ENCODE measurements around the gene SLC35E4.
"Not testable (repeated sequence)": the region's sequence is repeated elsewhere in the genome, so short reads cannot be mapped to it uniquely, and the experiment has no call there.

SLC35E4 gene, protein sequence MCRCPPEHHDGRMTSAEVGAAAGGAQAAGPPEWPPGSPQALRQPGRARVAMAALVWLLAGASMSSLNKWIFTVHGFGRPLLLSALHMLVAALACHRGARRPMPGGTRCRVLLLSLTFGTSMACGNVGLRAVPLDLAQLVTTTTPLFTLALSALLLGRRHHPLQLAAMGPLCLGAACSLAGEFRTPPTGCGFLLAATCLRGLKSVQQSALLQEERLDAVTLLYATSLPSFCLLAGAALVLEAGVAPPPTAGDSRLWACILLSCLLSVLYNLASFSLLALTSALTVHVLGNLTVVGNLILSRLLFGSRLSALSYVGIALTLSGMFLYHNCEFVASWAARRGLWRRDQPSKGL

DNA sequence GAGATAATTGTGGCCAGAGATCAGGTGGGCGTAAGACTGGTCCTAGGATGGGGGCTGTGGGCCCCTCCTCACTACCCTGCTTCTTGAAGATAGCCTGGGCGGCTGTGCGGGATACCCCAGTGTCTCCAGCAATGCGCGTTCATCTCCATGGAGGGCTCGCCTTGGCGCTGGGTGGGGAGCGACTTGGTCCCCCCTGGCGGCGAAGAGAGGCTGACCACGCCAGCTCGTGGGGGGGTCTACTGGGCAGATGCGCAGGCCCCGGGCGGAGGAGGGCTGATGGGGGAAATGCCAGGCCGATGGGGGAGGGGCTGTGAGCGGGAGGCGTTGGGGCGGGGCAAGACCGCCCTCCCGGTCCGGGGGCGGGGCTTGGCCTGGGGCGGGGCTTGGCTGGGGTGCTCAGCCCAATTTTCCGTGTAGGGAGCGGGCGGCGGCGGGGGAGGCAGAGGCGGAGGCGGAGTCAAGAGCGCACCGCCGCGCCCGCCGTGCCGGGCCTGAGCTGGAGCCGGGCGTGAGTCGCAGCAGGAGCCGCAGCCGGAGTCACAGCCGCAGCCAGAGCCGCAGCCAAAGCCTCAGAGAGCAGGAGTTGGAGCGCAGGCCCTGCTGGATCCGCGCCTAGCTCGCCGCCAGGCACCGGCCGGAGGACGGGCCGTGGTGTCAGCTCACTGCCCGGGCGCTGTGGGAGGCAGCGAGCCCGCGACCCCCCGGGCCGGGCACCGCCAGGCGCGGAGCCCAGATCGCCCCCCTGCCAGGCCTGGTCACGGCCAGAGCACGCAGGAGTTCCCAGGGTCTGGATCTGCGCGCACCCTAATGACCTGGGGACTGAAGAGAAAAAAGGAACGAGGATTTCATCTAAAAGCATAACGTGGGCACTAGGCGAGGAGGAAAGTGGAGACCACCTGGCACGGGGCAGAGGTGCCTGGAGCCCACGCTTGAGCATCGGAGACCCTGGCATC, at the start of gene SLC35E4:
SLC35E4 (plus strand) TSS at position 509 of the 953 bp plus-strand sequence. CDS start 670 bp downstream, outside the sequence.
- peak; percentile 86 for DNase-seq (ENCODE audit: low spot score)

DNA sequence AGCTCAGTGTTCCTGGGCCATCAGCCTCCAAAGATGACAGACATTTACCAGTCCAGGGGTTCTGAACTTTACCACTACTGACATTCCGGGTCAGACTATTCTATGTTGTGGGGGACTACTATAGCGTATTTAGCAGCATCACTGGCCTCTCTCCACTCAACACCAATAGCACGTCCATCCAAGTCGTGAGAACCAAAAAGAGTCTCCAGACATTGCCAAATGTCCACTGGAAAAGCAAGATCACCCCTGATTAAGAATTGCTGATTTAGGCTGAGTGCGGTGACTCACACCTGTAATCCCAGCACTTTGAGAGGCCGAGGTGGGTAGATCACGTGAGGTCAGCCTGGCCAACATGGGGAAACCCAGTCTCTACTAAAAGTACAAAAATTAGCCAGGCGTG, 49.2 kb upstream of the SLC35E4 start:
- DNase-seq (ENCODE audit: low spot score), result no peak

DNA sequence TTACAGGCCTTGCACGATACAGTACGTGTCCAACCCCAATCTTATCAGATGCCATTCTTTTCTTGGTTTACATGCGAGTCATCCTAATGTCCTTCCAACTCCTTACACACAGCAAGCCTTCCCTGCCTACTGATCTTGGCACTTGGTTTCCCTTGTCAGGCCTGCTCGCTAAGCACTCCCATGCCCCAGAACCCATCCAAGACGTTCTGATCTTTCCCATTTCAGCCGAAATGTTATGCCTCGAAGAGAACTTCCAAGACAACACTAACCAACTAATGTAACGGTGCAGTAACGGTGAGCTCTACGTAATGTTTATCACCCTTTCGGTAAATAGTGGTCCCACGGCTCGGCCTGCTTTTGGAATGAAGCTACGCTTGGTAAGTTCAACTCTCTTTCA, 44.4 kb upstream of the SLC35E4 start:
- no peak for DNase-seq (ENCODE audit: low spot score)

DNA sequence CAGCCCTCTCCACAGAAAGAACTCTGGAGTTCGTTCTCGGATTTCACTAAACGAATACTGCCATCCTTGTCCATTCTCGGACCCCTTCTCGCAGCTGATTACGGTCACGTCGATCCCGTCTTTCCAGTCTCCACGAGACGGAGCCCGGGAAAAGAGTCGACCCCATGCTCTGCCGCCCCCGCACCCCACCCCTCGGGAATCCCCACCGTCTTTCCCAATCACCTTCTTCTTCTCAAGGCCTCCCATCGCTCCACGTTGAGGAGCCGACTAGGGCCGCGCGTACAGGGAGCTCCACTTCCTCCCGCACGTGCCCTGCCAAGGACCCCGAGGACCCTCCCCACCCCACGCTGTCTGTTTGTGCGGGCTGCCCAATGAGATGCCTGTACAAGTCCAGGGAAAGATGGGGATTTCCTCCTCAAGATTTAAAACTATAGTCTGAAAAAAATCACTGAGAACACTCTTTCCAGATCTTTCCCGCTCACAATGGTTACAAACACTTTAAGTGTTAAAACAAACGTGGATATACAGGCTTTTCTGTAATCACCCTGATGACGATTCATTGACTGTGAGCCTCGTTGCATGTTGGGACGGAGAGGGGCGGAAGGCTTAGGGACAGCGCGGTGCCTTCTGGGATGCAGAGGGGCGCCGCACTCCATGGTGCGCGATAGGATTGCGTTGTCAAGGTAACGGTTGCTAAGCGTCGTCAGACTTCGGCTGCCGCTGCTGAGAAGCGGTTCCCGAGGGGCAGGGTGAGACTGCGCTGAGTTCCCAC, 43.8 kb upstream of the SLC35E4 start, which contains the start of gene PES1:
PES1 (minus strand) TSS at position 323 of the 772 bp plus-strand sequence; CDS start at position 246, 77 bp downstream.
- peak; percentile 97 for DNase-seq (ENCODE audit: low spot score)

DNA sequence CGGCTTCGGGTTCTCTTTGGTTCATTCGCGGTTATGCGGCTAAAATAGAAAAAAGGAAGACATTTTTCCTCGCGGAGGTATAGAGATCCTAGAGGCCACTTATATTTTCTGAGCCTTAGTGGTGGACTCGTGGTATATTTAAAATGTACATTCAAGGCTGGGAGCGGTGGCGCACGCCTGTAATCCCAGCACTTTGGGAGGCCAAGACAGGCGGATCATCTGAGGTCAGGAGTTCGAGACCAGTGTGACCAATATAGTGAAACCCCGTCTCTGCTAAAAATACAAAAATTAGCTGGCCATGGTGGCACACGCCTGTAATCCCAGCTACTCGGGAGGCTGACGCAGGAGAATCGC, 43.2 kb upstream of the SLC35E4 start:
- DNase-seq (ENCODE audit: low spot score), result not testable (repeated sequence)

DNA sequence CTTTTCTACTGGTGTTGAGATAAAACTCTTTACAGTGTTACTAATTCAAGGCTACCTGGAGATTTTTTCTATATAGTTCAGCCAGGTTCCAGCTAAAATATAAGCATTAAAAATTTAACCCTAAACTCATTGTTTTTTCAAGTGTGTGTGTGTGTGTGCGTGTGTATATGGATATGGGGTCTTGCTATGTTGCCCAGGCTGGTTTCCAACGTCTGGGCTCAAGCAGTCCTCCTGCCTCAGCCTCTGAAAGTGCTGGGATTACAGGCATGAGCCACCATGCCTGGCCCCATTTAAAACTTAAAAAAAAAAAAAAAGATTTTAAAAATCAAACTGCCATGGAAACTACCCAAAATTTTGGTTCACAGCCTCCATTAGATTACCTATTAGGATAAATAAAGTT, 39.4 kb upstream of the SLC35E4 start:
- DNase-seq (ENCODE audit: low spot score), result no peak

DNA sequence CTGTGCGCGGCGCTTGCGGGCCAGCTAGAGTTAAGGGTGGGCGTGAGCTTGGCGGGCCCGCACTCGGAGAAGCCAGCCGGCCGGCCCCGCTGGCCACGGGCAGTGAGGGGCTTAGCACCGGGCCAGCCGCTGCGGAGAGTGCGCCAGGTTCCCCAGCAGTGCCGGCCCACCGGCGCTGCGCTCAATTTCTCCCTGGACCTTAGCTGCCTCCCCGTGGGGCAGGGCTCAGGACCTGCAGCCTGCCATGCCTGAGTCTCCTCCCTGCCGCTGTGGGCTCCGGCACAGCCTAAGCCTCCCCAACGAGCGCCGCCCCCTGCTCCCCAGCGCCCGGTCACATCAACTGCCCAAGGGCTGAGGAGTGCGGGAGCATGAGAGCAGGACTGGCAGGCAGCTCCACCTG, 38.7 kb upstream of the SLC35E4 start:
- DNase-seq (ENCODE audit: low spot score), result no peak

DNA sequence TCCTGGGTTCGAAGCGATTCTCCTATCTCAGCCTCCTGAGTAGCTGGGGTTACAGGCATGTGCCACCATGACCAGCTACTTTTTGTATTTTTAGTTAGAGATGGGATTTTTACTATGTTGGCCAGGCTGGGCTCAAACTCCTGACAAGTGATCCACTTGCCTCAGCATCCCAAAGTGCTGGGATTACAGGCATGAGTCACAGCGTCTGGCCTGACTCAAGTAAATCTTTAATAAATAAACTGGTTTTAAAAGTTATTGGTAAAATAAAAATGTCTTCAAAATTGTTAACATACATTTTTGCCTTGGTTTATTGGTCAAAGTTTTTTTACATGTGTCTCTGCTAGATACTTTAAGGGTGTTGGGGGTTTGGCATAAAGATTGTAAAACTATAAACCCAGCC, 36.6 kb upstream of the SLC35E4 start:
- no peak for DNase-seq (ENCODE audit: low spot score)

DNA sequence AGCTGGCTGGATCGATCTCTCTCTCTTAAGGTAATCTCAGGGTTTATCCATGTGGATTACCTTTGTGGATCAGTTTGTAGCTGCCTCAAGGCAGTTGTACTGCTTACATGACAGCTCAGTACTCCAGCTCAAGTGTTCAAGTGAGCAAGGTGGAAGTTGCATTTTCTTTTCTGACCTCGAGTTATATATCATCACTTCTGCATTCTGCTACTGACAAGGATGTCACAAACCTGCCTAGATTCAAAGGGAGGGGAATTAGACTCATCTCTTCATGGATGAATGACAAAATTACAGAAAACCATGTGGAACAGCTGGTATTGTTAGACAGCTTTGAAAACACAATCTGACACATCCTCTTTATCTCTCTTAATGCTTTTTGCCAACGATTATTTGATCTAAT, 34.7 kb upstream of the SLC35E4 start:
- DNase-seq (ENCODE audit: low spot score), result no peak

DNA sequence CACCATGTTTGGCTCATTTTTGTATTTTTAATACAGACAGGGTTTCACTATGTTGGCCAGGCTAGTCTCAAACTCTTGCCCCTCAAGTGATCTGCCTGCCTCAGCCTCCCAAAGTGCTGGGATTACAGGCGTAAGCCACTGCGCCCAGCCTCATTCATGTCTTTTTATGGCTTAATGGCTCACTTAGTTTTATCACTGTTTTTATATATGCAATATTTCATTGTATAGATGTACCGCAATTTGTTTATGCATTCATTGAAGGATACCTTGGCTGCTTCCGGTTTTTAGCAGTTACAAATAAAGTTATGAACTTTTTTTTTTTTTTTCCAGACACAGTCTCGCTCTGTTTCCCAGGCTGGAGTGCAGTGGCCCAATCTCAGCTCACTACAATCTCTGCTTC, 34.1 kb upstream of the SLC35E4 start:
- no peak for DNase-seq (ENCODE audit: low spot score)

DNA sequence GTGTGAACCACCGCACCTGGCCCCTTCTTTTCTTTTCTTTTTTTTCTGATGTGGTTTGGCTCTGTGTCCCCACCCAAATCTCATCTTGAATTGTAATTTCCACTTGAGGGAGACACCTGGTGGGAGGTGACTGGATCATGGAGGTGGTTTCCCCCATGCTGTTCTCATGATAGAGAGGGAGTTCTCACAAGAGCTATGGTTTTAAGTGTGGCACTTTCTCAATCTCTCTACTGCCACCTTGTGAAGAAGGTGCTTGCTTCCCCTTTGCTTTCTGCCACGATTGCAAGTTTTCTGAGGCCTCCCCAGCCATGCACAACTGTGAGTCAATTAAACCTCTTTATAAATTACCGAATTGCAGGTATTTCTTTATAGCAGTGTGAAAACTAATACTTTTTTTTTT, 33.5 kb upstream of the SLC35E4 start:
- DNase-seq (ENCODE audit: low spot score), result no peak

DNA sequence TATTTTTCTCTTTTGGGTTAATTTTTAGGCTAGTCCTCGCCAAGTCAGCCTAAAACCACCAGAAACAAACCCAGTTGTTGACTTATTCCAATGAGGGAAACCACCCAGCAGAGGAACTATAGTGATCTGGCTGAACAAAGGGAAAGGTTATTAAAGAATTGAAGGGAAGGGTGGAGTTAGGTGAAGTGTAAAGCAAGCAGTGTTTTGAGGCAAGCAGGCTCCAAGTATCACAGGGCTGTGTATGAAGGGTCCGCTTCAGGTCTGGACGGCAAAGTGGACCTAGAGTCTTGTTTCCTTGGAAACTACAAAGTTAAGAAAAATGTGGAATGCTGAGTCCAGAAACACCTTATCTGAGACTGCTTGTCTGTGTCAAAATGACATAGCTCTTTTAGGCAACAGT, 31.8 kb upstream of the SLC35E4 start:
- DNase-seq (ENCODE audit: low spot score), result no peak

DNA sequence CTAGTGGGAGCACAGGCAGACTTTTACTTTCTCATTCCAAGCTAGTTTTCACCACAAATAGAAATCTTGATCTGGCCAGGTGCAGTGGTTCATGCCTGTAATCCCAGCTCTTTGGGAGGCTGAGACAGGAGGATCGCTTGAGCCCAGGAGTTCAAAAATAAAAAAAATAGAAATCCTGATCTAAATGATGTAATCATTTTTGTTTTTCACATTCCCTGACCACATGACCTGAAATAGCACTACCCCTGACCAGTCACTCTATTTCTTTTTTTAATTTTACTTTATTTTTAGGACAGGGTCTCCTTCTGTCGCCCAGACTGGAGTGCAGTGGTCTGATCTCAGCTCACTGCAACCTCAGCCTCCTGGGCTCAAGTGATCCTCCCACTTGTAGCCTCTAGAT, 30.9 kb upstream of the SLC35E4 start:
- no peak for DNase-seq (ENCODE audit: low spot score)

DNA sequence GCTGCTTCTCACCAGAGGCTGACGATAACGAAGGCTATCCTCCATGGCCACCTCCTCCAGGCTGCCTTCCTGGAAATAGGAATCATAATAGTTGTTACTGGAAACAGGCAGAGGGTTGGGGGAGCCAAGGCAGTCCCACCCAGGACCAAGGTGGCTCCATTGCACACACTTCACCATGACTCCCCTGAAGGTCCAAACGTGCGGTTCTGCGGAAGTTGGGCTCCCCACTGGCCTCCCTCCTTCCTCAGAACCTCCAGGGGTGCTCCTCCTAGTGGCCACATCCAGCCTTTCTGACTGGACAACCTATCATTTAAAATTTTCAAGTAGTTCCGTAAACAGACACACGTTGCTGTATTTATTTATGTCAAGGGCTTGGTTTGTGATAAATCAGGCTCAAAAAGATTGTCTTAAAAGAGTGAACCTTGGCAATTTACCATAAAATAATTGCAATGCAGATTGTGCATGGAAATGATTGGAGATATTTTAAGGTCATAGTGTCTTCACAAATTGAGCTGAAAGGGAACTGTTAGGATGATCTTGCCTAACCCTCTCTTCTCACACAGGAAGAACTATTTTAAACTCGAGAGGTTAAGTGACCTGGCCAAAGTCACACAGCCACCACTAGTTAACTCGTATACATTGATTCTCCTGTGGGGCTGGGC, 30.0 kb upstream of the SLC35E4 start:
- DNase-seq (ENCODE audit: low spot score), result peak; percentile 59

DNA sequence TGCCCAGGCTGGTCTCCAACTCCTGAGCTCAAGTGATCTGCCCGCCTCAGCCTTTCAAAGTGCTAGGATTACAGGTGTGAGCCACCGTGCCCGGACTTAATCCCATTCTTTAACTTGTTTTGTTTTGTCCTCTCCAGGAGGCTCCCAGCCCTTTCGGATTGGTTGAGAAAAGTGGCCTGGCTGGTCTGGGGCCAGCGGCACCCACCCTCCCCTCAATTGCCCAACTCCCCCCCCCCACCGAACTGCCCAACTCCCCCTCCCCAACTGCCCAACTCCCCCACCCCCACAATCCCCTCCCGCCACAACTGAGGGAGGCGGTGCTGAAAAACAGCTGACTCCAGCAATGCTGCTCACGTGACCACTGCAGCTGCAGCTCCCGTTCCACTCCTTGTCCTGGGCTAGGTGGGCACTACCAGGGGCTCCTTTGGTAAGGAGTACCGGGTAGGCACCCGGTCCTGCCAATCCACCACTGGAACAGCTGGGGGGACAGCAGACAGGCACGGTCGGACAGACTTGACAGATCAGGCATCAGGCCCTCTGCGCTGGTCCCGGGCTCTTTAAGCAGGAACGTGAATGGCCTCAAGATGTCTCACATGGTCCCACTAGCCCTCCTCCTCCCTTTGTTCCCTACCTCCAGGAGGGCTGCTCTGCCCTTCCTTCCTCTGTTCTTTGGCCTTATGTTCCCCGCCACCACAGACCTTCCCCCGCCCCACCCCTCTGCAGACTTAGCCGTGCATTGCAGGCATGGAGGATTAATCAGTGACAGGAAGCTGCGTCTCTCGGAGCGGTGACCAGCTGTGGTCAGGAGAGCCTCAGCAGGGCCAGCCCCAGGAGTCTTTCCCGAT, 28.9 kb upstream of the SLC35E4 start, which contains the start of gene TCN2:
TCN2 (plus strand) TSS at position 720 of the 845 bp plus-strand sequence. CDS start 158 bp downstream, outside the sequence.
- peak; percentile 76 for DNase-seq (ENCODE audit: low spot score)

DNA sequence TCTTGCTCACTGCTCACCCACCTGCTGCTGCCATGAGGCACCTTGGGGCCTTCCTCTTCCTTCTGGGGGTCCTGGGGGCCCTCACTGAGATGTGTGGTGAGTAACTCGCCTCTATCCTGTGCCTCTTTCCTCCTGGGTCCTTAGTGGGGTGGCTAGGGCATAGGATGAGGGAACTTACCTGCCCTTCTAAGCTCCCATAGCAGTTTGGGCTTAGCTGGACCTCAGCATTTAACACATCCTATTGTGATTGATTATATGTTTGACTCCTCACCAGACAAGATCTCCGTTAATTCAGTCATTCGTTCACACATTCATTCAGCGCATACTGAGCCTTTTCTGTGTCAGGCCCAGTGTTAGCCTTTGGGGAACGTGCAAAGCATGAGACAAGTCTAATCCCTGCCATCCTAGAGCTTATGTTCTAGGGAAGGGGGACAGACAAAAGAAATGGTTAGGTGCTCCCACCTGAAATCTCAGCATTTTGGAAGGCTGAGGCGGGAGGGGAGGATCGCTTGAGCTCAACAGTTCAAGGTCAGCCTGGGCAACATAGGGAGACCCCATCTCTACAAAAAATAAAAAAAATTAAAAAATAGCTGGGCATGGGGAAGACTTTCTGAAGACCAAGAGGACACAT, 28.2 kb upstream of the SLC35E4 start:
- DNase-seq (ENCODE audit: low spot score), result no peak

DNA sequence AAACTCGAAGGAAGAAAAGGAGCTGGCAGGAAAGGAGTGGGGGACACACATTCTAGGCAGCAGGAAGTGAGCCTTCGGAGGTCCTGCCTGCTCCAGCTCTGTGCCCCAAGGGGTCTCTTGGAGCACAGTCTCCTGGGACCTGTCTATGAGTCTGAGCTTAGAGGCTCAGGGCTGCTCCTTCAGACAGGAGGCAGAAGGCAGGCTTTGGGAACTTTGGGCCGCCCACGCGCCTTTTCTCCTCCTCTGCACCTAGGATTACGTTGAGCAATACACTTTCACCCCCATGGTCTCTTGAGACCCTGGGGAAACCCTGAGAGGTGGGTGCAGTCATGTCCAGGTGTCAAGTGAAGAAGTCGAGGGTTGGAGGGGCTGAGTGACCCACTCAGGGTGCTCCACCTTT, 27.6 kb upstream of the SLC35E4 start:
- no peak for DNase-seq (ENCODE audit: low spot score)

DNA sequence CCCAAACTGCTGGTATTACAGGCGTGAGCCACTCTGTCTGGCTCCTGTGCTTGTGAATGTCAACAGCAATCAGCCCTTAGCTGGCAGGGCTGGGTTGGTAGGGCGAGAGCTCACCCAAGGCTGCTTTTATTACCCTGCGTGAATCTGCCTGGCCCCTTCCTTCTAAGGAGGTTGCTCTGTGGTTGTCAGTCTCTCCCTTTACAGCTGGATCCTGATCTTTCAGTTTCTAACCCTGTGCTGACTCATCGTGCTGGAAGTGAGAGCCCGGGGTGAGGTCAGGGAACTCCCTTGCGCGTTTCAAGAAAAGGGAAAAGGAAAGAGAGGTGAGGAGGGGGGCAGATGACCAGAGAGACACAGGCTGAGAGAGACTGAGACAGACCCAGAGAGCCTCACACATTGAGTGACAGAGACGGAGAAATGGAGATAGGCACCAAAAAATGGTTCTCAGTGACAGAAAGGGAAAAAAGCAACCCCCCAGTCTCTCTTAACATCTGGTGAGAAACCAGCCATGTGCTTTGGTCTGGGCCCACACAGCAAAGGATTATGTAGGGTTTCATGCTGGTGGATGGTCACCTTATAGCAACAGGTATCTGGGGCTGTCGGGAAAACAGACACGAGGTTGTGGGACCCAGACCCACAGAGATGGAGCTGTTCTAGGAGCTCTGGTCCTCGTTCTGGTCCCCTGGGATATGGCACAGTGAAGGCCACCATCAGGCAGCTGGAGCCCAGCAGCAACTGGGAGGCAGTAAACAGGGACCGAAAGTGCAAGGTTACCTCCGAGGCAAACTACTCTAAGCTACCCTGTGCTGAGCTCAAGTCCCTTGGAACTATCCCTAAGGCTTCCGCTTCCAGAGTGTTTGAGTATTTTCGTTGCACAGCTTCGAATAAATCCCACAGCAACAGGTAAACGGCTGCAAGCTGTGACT, 26.1 kb upstream of the SLC35E4 start:
- DNase-seq (ENCODE audit: low spot score), result peak; percentile 66

DNA sequence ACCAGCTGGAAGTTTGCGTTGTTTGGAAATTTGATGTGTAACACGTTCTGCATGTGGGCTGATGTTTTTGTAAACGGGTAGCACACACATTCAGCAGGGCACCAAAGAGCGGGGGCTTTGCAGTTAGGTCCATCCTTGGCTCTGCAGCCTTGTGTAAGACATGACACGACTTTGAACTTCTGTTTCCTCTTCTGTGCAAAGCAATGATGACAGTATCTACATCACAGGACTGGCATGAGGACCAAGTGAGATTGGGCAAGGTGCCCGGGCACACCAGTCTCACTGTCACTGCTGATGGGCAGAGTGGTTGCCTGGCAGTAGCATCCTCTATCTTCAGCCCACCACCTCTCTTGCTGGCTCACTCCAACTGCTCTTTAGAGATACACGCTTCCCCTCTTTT, 25.3 kb upstream of the SLC35E4 start:
- no peak for DNase-seq (ENCODE audit: low spot score)
